ENCODE results near the gene SETDB1.

DNA sequence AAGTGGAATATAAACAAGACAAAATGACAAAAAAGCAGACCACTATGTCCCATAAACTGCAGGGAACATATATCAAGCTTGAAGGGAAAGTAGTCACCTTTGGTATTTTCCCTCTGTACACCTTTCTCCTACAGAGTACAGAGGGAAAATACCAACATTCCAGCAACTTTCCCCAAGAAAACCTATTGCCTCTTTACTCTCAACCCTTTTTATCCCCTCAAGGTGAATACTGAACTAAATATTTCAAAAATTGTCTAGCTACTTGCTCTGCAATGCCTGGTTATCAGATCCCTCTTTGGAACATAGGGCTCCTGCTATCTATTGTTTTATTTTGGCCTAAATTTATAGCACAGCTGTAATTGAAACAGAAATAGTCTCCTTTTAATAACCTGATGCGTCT is 23.4 kb upstream of the SETDB1 start:
- TF ChIP-seq, protein P1, sequence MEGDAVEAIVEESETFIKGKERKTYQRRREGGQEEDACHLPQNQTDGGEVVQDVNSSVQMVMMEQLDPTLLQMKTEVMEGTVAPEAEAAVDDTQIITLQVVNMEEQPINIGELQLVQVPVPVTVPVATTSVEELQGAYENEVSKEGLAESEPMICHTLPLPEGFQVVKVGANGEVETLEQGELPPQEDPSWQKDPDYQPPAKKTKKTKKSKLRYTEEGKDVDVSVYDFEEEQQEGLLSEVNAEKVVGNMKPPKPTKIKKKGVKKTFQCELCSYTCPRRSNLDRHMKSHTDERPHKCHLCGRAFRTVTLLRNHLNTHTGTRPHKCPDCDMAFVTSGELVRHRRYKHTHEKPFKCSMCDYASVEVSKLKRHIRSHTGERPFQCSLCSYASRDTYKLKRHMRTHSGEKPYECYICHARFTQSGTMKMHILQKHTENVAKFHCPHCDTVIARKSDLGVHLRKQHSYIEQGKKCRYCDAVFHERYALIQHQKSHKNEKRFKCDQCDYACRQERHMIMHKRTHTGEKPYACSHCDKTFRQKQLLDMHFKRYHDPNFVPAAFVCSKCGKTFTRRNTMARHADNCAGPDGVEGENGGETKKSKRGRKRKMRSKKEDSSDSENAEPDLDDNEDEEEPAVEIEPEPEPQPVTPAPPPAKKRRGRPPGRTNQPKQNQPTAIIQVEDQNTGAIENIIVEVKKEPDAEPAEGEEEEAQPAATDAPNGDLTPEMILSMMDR (IDR thresholded peaks at IDR 0.05), result no peak
- no peak for TF ChIP-seq POLR2A (IDR thresholded peaks at IDR 0.05)
